Measurements from ENCODE around the gene UQCRH. TPM values are rescaled to one million over a fixed set of nuclear protein-coding genes. Genes with fewer than 3 reads are reported as not detected.
"Not testable (repeated sequence)": the region's sequence is repeated elsewhere in the genome, so short reads cannot be mapped to it uniquely, and the experiment has no call there.

Gene UQCRH
- total RNA-seq, 3 donors from 2014 or later = 283 to 366 (median 338) TPM

- Mint-ChIP-seq H3K36me3 (ENCODE audit: insufficient read depth) (no peaks in the 10 kb centered on the region), H3K27me3 (ENCODE audit: low read depth) (no peaks in the 10 kb centered on the region), H3K4me1 (ENCODE audit: low read depth) (peaks cover 1% of the 10 kb centered on the region), H3K4me3 (no peak overlapping the region), H3K9me3 (no peaks in the 10 kb centered on the region)
- ATAC-seq (no peak), DNase-seq (no peak)
These were observed 30.5 kb downstream of the UQCRH start for GRCh38 chr1:46334030-46334384.

- H3K4me3 Mint-ChIP-seq = no peak overlapping the region
- H3K4me1 Mint-ChIP-seq (ENCODE audit: low read depth) = peaks cover 6% of the 10 kb centered on the region
- H3K27me3 Mint-ChIP-seq (ENCODE audit: low read depth) = no peaks in the 10 kb centered on the region
- ATAC-seq (no peak), DNase-seq (no peak)
- no peaks in the 10 kb centered on the region for H3K9me3 Mint-ChIP-seq
- H3K36me3 Mint-ChIP-seq (ENCODE audit: insufficient read depth) = no peaks in the 10 kb centered on the region
These were observed 31.6 kb downstream of the UQCRH start for GRCh38 chr1:46335081-46335480.

GRCh38 chr1:46337409-46337808 is 33.9 kb downstream of the UQCRH start:
- not testable (repeated sequence) for DNase-seq; H3K36me3 Mint-ChIP-seq (ENCODE audit: insufficient read depth); H3K9me3 Mint-ChIP-seq; ATAC-seq; H3K27me3 Mint-ChIP-seq (ENCODE audit: low read depth); H3K4me3 Mint-ChIP-seq
- H3K4me1 Mint-ChIP-seq (ENCODE audit: low read depth) = peaks cover 24% of the 10 kb centered on the region

- no peaks in the 10 kb centered on the region for H3K27me3 Mint-ChIP-seq (ENCODE audit: low read depth)
- DNase-seq (peak; percentile 78), ATAC-seq (peak; percentile 94)
- H3K4me3 Mint-ChIP-seq = peak within 1 kb of the TSS; percentile 100
- peaks cover 38% of the 10 kb centered on the region for H3K4me1 Mint-ChIP-seq (ENCODE audit: low read depth)
- H3K9me3 Mint-ChIP-seq = no peaks in the 10 kb centered on the region
- H3K36me3 Mint-ChIP-seq (ENCODE audit: insufficient read depth) = peaks cover 18% of the 10 kb centered on the region
These were observed 37.1 kb downstream of the UQCRH start, which contains the start of gene NSUN4 for GRCh38 chr1:46340404-46341221. NSUN4 (plus strand) TSS chr1:46340807; CDS start chr1:46340827, 20 bp downstream.

GRCh38 chr1:46341222-46342083 is 38.0 kb downstream of the UQCRH start:
- Mint-ChIP-seq H3K36me3 (ENCODE audit: insufficient read depth) (peaks cover 18% of the 10 kb centered on the region), H3K27me3 (ENCODE audit: low read depth) (no peaks in the 10 kb centered on the region), H3K4me1 (ENCODE audit: low read depth) (peaks cover 38% of the 10 kb centered on the region), H3K4me3 (peak overlapping the region; percentile 100), H3K9me3 (no peaks in the 10 kb centered on the region)
- no peak for ATAC-seq
- no peak for DNase-seq

GRCh38 chr1:46342084-46342656 is 38.7 kb downstream of the UQCRH start:
- DNase-seq (no peak), ATAC-seq (no peak)
- H3K27me3 Mint-ChIP-seq (ENCODE audit: low read depth) = no peaks in the 10 kb centered on the region
- peaks cover 38% of the 10 kb centered on the region for H3K4me1 Mint-ChIP-seq (ENCODE audit: low read depth)
- peak overlapping the region; percentile 100 for H3K4me3 Mint-ChIP-seq
- no peaks in the 10 kb centered on the region for H3K9me3 Mint-ChIP-seq
- peaks cover 23% of the 10 kb centered on the region for H3K36me3 Mint-ChIP-seq (ENCODE audit: insufficient read depth)

GRCh38 chr1:46342677-46343350 is 39.3 kb downstream of the UQCRH start:
- DNase-seq (no peak), ATAC-seq (no peak)
- H3K27me3 Mint-ChIP-seq (ENCODE audit: low read depth) = no peaks in the 10 kb centered on the region
- H3K4me3 Mint-ChIP-seq = peak overlapping the region; percentile 100
- H3K36me3 Mint-ChIP-seq (ENCODE audit: insufficient read depth) = peaks cover 26% of the 10 kb centered on the region
- H3K4me1 Mint-ChIP-seq (ENCODE audit: low read depth) = peaks cover 38% of the 10 kb centered on the region
- H3K9me3 Mint-ChIP-seq = no peaks in the 10 kb centered on the region

GRCh38 chr1:46343351-46343695 is 39.8 kb downstream of the UQCRH start:
- no peaks in the 10 kb centered on the region for H3K27me3 Mint-ChIP-seq (ENCODE audit: low read depth)
- H3K36me3 Mint-ChIP-seq (ENCODE audit: insufficient read depth) = peaks cover 29% of the 10 kb centered on the region
- no peak overlapping the region for H3K4me3 Mint-ChIP-seq
- no peaks in the 10 kb centered on the region for H3K9me3 Mint-ChIP-seq
- ATAC-seq (no peak), DNase-seq (no peak)
- peaks cover 43% of the 10 kb centered on the region for H3K4me1 Mint-ChIP-seq (ENCODE audit: low read depth)

GRCh38 chr1:46343705-46344104 is 40.2 kb downstream of the UQCRH start:
- Mint-ChIP-seq H3K4me3 (no peak overlapping the region), H3K4me1 (ENCODE audit: low read depth) (peaks cover 43% of the 10 kb centered on the region), H3K27me3 (ENCODE audit: low read depth) (no peaks in the 10 kb centered on the region), H3K36me3 (ENCODE audit: insufficient read depth) (peaks cover 29% of the 10 kb centered on the region), H3K9me3 (no peaks in the 10 kb centered on the region)
- DNase-seq (no peak), ATAC-seq (no peak)

GRCh38 chr1:46344481-46344880 is 41.0 kb downstream of the UQCRH start:
- ATAC-seq (no peak), DNase-seq (no peak)
- Mint-ChIP-seq H3K27me3 (ENCODE audit: low read depth) (no peaks in the 10 kb centered on the region), H3K9me3 (no peaks in the 10 kb centered on the region), H3K36me3 (ENCODE audit: insufficient read depth) (peaks cover 32% of the 10 kb centered on the region), H3K4me3 (no peak overlapping the region), H3K4me1 (ENCODE audit: low read depth) (peaks cover 40% of the 10 kb centered on the region)

GRCh38 chr1:46345281-46345680 is 41.8 kb downstream of the UQCRH start:
- Mint-ChIP-seq H3K36me3 (ENCODE audit: insufficient read depth) (peaks cover 40% of the 10 kb centered on the region), H3K9me3 (no peaks in the 10 kb centered on the region), H3K27me3 (ENCODE audit: low read depth) (no peaks in the 10 kb centered on the region), H3K4me3 (no peak overlapping the region), H3K4me1 (ENCODE audit: low read depth) (peaks cover 38% of the 10 kb centered on the region)
- no peak for DNase-seq
- no peak for ATAC-seq

- peaks cover 40% of the 10 kb centered on the region for H3K36me3 Mint-ChIP-seq (ENCODE audit: insufficient read depth)
- H3K4me3 Mint-ChIP-seq = no peak overlapping the region
- no peak for ATAC-seq
- H3K27me3 Mint-ChIP-seq (ENCODE audit: low read depth) = no peaks in the 10 kb centered on the region
- H3K4me1 Mint-ChIP-seq (ENCODE audit: low read depth) = peaks cover 6% of the 10 kb centered on the region
- no peaks in the 10 kb centered on the region for H3K9me3 Mint-ChIP-seq
- no peak for DNase-seq
These were observed 48.9 kb downstream of the UQCRH start for GRCh38 chr1:46352363-46352762.

- not testable (repeated sequence) for H3K4me1 Mint-ChIP-seq (ENCODE audit: low read depth); DNase-seq; H3K9me3 Mint-ChIP-seq; H3K27me3 Mint-ChIP-seq (ENCODE audit: low read depth); H3K4me3 Mint-ChIP-seq; ATAC-seq
- peaks cover 20% of the 10 kb centered on the region for H3K36me3 Mint-ChIP-seq (ENCODE audit: insufficient read depth)
These were observed 52.4 kb downstream of the UQCRH start for GRCh38 chr1:46355920-46356319.

- no peaks in the 10 kb centered on the region for H3K4me1 Mint-ChIP-seq (ENCODE audit: low read depth)
- no peaks in the 10 kb centered on the region for H3K27me3 Mint-ChIP-seq (ENCODE audit: low read depth)
- H3K9me3 Mint-ChIP-seq = no peaks in the 10 kb centered on the region
- DNase-seq = no peak
- H3K36me3 Mint-ChIP-seq (ENCODE audit: insufficient read depth) = peaks cover 26% of the 10 kb centered on the region
- no peak for ATAC-seq
- no peak overlapping the region for H3K4me3 Mint-ChIP-seq
These were observed 58.7 kb downstream of the UQCRH start for GRCh38 chr1:46362158-46362557.
